Adrenal gland (tissue), 12 donors: ENCODE measurements around the gene TM4SF18. TPM values are rescaled to one million over a fixed set of nuclear protein-coding genes. Genes with fewer than 3 reads are reported as not detected.

Source experiments
- DNase-seq, 7 donors: peaks; one replicate each; pipeline ENCODE4 v3.0.0-alpha.2; 2019 to 2020
- H3K27ac ChIP-seq, 5 donors: fragments of 200-600 bp; sonication (generic) in 4 of 5; 1 replicate in 3 of 5; 2 replicates in 2 of 5; pipeline versions ENCODE4 v1.5.1 to v1.8.0; 2016 to 2020; ENCODE audit warnings: mild to moderate bottlenecking in 1 of 5
- H3K27me3 ChIP-seq: fragments of 200-600 bp; 2 replicates; pipeline ENCODE4 v1.8.0; 2021
- H3K36me3 ChIP-seq, 2 donors: fragments of 200-600 bp; replicated peaks in 1 of 2; 1 replicate in 1 of 2; 2 replicates in 1 of 2; pipeline versions ENCODE4 v1.5.1 to v1.8.0; 2018 to 2022
- H3K4me1 ChIP-seq, 2 donors: fragments of 200-600 bp; replicated peaks in 1 of 2; 1 replicate in 1 of 2; 2 replicates in 1 of 2; pipeline versions ENCODE4 v1.5.1 to v1.8.0; 2018 to 2021
- H3K4me3 ChIP-seq, 4 donors: fragments of 200-600 bp; sonication (generic) in 3 of 4; one replicate each; pipeline ENCODE4 v1.5.1; 2016 to 2018
- H3K9me3 ChIP-seq, 3 donors: fragments of 200-600 bp; sonication (generic) in 1 of 3; replicated peaks in 1 of 3; 1 replicate in 2 of 3; 2 replicates in 1 of 3; pipeline versions ENCODE4 v1.5.1 to v1.8.0; 2016 to 2021
- CTCF ChIP-seq, 6 experiments: fragments of 450-650 bp in 4 of 6; fragments of 200-600 bp in 2 of 6; sonication (generic) in 1 of 6; IDR thresholded peaks; 1 replicate in 5 of 6; 2 replicates in 1 of 6; pipeline versions ENCODE4 v1.5.1 to v1.8.0; 2016 to 2021; ENCODE audit warnings: antibody characterized with exemption in 6 of 6, mild to moderate bottlenecking in 2 of 6, moderate library complexity in 1 of 6
- POLR2A ChIP-seq, 2 donors: fragments of 450-650 bp; IDR thresholded peaks; one replicate each; pipeline ENCODE4 v1.6.1; 2017; ENCODE audit warnings: antibody characterized with exemption in 2 of 2, mild to moderate bottlenecking in 2 of 2, moderate library complexity in 1 of 2
- WGBS, 4 donors: extraction: QIAGEN DNeasy Blood & Tissue Kit in 2 of 4; methylation state at CpG; one replicate each; pipeline versions ENCODE4 v1.1.5 to v1.1.7; 2013 to 2017; 5-methylcytosine and 5-hydroxymethylcytosine counted together
- intact Hi-C, 2 donors: fragments of 100-400 bp; cut with DNase I; formaldehyde crosslinking; loops; one replicate each; pipeline versions ENCODE4 v1.14.1 to v1.15.0; 2022 to 2023
- polyA plus RNA-seq, 3 donors: library from polyadenylated mRNA; stranded (reverse); fragments of 200-250 nt in 2 of 3; fragments of 350-450 nt in 1 of 3; fragmentation: Illumina TruSeq in 1 of 3; extraction: RNeasy Lipid Tissue Mini Kit (QIAGEN cat#74804) in 1 of 3; gene quantifications; one replicate each; pipeline ENCODE4 v1.2.3, GENCODE V29; 2013 to 2014
- total RNA-seq, 9 donors: library from RNA; depleted of rRNA in 4 of 9; stranded (reverse); fragments of >200 nt in 4 of 9; fragments of 120-200 nt in 1 of 9; fragmentation: NEBNext Ultra II Directional in 1 of 9; extraction: Animal tissue kit (Norgen Biotek cat#: 25700) in 1 of 9; gene quantifications; one replicate each; pipeline versions ENCODE4 v1.1.0 to v1.2.4, GENCODE V29; 2013 to 2023
- donor health status: healthy with polysubstance abuse.
- donor health status: Bipolar disorder and iron deficiency.
- donor health status: DM: yes; HTN: yes; CAD: no.
- donor health status: DM: no; HTN: no; CAD: no.
- donor health status: DM: no; HTN: no; CAD: no.
- donor health status: DM: yes; HTN: yes; CAD: no.

The TM4SF18 gene
- total and polyA plus RNA-seq, 12 donors: 2.4 to 24.9 (median 13.7) TPM

GRCh38 chr3:149352556-149352955 is 19.1 kb upstream of the TM4SF18 start:
- TF ChIP-seq CTCF (IDR thresholded peaks at IDR 0.05) (peak; percentile 30 to 64 (median 58)), POLR2A (IDR thresholded peaks at IDR 0.05) (no peak)
- H3K27ac ChIP-seq: no peak overlapping the region
- H3K4me3 ChIP-seq: no peak overlapping the region
- H3K36me3 ChIP-seq: no peaks in the 10 kb centered on the region
- DNase-seq: peak; percentile 26 to 69 (median 49)
- no peaks in the 10 kb centered on the region for H3K9me3 ChIP-seq
- intact Hi-C loops: loop anchor here in 1 of 2 donors (10.0 kb wide), 1 partner anchor 68 kb away; no protein-coding TSS in a partner anchor
- H3K27me3 ChIP-seq: no peaks in the 10 kb centered on the region
- no peaks in the 10 kb centered on the region for H3K4me1 ChIP-seq
- 49 to 67% (median 52%) methylated on average over 4 to 7 of the region's 7 CpGs for WGBS, 4 donors

- no peak overlapping the region for H3K4me3 ChIP-seq
- intact Hi-C loops: no loop called here
- no peaks in the 10 kb centered on the region for H3K27me3 ChIP-seq
- TF ChIP-seq CTCF (IDR thresholded peaks at IDR 0.05) (no peak), POLR2A (IDR thresholded peaks at IDR 0.05) (no peak)
- no peaks in the 10 kb centered on the region for H3K36me3 ChIP-seq
- 83 to 92% (median 87%) methylated on average over 4 of the region's 4 CpGs for WGBS, 4 donors
- H3K4me1 ChIP-seq: peaks cover 3 to 17% of the 10 kb centered on the region in 2 donors
- no peaks in the 10 kb centered on the region for H3K9me3 ChIP-seq
- DNase-seq: no peak
- no peak overlapping the region for H3K27ac ChIP-seq
Observed at GRCh38 chr3:149343951-149344350, 10.5 kb upstream of the TM4SF18 start.

- Histone ChIP-seq H3K4me1 (peaks cover 3 to 17% of the 10 kb centered on the region in 2 donors), H3K36me3 (no peaks in the 10 kb centered on the region), H3K27me3 (no peaks in the 10 kb centered on the region), H3K4me3 (no peak overlapping the region), H3K9me3 (no peaks in the 10 kb centered on the region), H3K27ac (no peak overlapping the region)
- WGBS, 4 donors: 67 to 77% (median 73%) methylated on average over 4 of the region's 4 CpGs
- no peak for TF ChIP-seq CTCF (IDR thresholded peaks at IDR 0.05)
- TF ChIP-seq POLR2A (IDR thresholded peaks at IDR 0.05): no peak
- no peak for DNase-seq
- intact Hi-C loops: no loop called here
Observed at GRCh38 chr3:149342413-149343380, 9.3 kb upstream of the TM4SF18 start.

GRCh38 chr3:149340310-149340933 is 7.0 kb upstream of the TM4SF18 start:
- no peak for TF ChIP-seq POLR2A (IDR thresholded peaks at IDR 0.05)
- no peak for TF ChIP-seq CTCF (IDR thresholded peaks at IDR 0.05)
- intact Hi-C loops: no loop called here
- Histone ChIP-seq H3K36me3 (no peaks in the 10 kb centered on the region), H3K4me1 (peaks cover 3 to 17% of the 10 kb centered on the region in 2 donors), H3K27ac (peak overlapping the region in 3 of 5 donors; percentile 51 to 86 (median 70)), H3K9me3 (no peaks in the 10 kb centered on the region), H3K27me3 (no peaks in the 10 kb centered on the region), H3K4me3 (no peak overlapping the region)
- no peak for DNase-seq
- WGBS, 4 donors: 13 to 23% (median 19%) methylated on average over 1 of the region's 1 CpG
